Right ventricle myocardium superior (tissue), 1 donor: Measurements from ENCODE around the gene ZNF397. TPM values are rescaled to one million over a fixed set of nuclear protein-coding genes. Genes with fewer than 3 reads are reported as not detected.
A peak's percentile ranks its signal among the peaks of the same experiment; 100 is the strongest.

Experiments used
- ATAC-seq: fragments of 200-7000 bp; cut with Tn5 transposase; one replicate; pipeline ENCODE4 v1.9.1; 2020; ENCODE audit warnings: mild to moderate bottlenecking; ENCODE audit not compliant: poor library complexity
- DNase-seq: peaks from one replicate; pipeline ENCODE4 v3.0.0-alpha.2; 2020
- intact Hi-C: fragments of 100-400 bp; cut with DNase I; formaldehyde crosslinking; loops from one replicate; pipeline ENCODE4 v1.11.2; 2022
- total RNA-seq: library from RNA; stranded (reverse); fragmentation: NEBNext Ultra II Directional; extraction: Animal tissue kit (Norgen Biotek cat#: 25700); gene quantifications from one replicate; pipeline ENCODE4 v1.2.1, GENCODE V29; 2021
- donor health status: DM: no; HTN: yes; CAD: no; lungs with severe emphysema.

The ZNF397 gene
- total RNA-seq, 1 donor from 2014 or later = 12.7 TPM

DNA sequence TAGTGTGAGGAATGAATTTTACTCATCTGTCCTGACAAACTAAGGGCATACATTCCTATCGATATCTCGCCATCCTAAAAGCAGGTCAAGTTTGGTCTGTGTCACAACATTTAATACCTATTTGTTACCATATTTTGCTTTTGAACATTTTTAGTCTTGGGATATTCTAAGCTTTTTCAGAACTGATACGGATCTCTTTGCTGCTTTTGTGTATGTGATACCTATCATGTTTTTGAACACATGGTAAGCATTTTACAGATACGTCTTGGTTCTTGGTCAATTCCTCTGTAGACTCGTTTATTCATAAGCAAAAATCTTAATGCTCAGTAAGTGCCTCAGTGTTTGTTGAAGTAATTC, 592 bp downstream of the ZNF397 start:
- DNase-seq = no peak
- ATAC-seq = no peak
- intact Hi-C loops = no loop called here

DNA sequence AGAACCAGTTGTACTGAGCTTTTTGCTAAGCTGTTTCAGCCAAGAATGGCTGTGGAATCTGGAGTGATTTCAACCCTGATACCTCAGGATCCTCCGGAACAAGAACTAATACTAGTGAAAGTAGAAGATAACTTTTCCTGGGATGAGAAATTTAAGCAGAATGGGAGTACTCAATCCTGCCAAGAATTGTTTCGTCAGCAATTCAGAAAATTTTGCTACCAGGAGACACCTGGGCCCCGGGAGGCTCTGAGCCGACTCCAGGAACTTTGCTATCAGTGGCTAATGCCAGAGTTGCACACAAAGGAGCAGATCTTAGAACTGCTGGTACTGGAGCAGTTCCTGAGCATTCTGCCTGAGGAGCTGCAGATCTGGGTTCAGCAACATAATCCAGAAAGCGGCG, 1.6 kb downstream of the ZNF397 start:
- ATAC-seq (no peak), DNase-seq (no peak)
- intact Hi-C loops = no loop called here

DNA sequence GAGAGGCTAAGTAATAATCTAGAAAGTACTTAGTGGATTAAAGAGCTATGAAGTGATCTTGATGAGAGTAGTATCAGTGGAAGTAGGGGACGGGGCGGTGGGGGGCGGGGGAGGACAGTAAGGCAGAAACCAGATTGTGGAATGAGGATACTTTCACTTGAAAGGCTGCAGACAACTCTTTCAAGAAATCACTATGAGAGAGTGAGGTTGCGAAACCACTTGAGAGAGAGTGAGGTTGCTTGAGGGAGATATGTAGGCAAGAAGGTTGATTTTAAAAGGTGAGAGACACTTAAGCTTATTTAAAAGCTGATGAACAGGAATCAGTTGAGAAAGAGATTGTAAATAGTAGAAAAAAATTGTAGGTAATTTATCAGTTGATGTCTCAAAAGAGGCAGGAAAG, 3.8 kb downstream of the ZNF397 start:
- intact Hi-C loops = no loop called here
- ATAC-seq (no peak), DNase-seq (no peak)

GRCh38 chr18:35245719-35246317, 5.0 kb downstream of the ZNF397 start:
- ATAC-seq (no peak), DNase-seq (no peak)
- intact Hi-C loops = no loop called here

GRCh38 chr18:35246831-35247230, 6.0 kb downstream of the ZNF397 start:
- no peak for ATAC-seq
- intact Hi-C loops = no loop called here
- DNase-seq = no peak

- intact Hi-C loops = no loop called here
- DNase-seq (no peak), ATAC-seq (no peak)
Observed at GRCh38 chr18:35247412-35248249, 6.8 kb downstream of the ZNF397 start.

DNA sequence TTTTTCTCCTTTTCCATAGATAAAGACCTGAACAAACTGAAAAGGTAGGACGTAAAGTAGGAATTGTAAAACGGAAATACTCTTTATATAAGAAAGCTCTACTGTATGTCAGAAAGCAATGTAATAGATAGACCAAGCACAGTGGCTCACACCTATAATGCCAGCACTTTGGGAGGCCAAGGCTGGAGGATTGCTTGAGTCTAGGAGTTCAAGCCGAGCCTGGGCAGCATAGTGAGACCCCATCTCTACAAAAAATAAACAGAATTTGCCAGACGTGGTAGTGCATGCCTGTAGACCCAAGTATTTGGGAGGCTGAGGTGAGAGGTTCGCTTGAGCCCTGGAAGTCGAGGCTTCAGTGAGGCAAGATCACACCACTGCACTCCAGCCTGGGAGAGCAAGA, 7.6 kb downstream of the ZNF397 start:
- intact Hi-C loops = no loop called here
- DNase-seq = no peak
- ATAC-seq = no peak

DNA sequence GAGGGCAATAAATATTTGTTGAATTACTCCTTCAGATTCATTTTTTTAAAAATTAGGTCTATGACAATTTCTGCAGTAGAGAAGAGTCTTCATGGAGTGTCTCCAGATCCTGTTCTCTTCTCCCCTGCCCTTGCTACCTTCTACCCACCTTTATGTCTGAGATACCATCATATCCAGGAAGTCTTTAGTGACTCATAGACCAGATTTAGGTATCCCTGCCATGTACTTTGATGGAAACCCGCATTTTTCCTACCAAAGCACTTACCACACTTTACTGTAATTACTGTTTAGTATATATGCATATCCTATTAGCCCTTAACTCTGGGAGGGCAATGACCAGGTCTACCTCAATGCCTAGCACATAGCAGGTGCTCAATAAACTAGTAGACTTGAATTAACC, 11.6 kb downstream of the ZNF397 start:
- no peak for DNase-seq
- intact Hi-C loops = no loop called here
- ATAC-seq = no peak

GRCh38 chr18:35253655-35254287, 12.9 kb downstream of the ZNF397 start:
- intact Hi-C loops = no loop called here
- ATAC-seq (no peak), DNase-seq (no peak)

DNA sequence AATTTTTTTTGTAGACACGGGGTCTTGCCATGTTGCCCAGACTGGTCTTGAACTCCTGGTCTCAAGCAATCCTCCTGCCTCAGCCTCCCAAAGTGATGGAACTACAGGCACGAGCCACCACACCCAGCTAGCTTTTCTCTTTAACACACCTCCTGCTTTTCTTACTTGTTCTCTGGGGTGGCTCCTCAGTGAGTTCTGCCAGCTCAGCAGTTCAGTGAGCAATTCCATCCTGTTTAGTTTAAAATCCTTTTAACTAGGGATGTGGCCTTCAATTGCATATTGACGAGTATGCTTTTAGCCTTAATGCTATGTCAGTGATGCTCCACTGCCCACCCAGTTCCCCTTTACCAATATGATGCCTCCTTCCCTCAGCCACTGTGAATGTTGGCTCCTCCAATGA, 16.1 kb downstream of the ZNF397 start:
- intact Hi-C loops = no loop called here
- DNase-seq = no peak

DNA sequence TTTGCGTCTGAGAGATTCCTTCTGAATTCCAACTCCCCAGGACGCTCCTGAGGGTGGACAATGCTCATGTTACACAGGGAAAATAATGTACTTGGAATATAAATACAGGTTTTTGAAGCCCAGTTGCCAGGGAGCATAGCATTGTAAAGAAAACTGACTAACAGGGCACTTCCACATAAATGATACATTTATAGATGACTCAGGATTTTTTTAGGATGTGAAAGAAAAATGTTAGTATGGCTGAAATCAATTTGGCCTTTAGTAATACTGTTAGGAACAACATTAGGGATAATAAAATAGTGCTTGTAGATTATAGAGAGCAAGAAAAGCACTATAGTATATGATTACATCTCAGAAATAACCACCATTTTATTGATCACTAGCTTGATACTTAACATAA, 23.6 kb downstream of the ZNF397 start:
- ATAC-seq (no peak), DNase-seq (no peak)
- intact Hi-C loops = no loop called here

More for the DNA sequence above, 16.1 kb downstream of the ZNF397 start:
- no peak for ATAC-seq

DNA sequence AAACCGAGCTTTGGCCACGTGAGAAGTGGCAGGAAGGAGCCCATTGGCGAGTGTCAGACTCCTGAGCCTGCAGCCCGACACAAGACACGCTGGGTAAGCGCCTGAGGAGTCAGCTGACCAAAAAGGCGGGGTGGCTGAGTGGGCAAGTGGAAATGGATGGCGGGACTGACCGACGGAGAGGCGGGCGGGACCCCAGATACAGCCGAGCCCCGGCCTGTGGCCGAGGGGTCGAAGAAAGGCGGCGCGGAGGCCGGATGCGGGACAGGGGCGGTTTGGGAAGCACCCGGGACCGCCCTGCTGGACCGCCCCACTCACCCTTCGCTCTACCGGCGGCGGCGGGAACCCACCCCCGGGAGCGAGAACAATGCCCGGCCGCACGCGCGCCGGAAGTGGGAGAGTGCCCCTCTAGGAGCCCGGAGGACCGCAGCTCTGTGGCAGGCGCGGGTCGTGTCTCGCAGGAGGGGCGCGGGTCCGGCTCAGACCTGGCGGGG, 26.4 kb downstream of the ZNF397 start:
- DNase-seq (peak; percentile 89), ATAC-seq (peak; percentile 99)
- intact Hi-C loops = no loop called here

DNA sequence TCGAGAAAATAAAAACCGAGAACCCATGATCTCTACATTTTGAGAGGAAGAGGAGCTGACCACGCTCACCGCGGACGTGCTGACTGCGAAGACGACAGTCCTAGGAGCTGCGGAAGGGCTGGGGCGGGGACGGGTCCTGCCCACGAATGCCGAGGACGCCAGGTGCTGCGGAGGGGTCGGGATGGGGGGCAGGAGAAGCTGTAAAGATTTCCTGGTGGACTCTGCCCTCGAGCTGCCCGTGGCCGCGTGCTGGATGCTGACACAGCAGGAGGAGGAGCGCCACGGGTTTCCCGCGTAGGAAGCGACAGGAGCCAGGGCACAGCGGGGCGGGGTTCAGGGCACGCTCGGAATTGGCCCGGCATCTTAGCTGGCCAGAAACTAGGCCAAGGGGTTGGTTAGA, 27.0 kb downstream of the ZNF397 start:
- DNase-seq = peak; percentile 61
- intact Hi-C loops = no loop called here

DNA sequence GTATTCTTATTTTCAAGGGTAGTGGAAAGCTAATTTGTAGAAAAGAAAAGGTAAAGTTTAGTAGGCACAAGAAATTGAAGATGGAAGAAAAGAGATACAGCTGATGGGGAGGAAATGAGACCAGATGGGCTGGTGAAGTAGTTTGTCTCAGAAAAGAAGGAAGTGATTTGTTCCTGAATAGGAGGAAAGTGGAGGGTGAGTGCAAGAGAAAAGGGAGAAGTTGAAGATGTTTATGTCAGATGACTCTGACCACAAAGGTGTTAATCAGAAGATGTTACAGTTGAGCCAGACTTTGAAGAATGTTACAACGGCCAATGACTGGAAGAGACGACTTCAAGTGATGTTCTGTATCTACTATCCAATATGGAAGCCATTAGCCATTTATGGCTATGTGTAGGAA, 28.0 kb downstream of the ZNF397 start:
- intact Hi-C loops = no loop called here
- no peak for ATAC-seq
- no peak for DNase-seq

More for the DNA sequence above, 27.0 kb downstream of the ZNF397 start:
- ATAC-seq = peak; percentile 36

- intact Hi-C loops = no loop called here
- no peak for DNase-seq
- ATAC-seq = no peak
Observed at GRCh38 chr18:35271656-35272055, 30.8 kb downstream of the ZNF397 start.

GRCh38 chr18:35276267-35276666, 35.4 kb downstream of the ZNF397 start:
- DNase-seq = no peak
- intact Hi-C loops = no loop called here
- no peak for ATAC-seq

DNA sequence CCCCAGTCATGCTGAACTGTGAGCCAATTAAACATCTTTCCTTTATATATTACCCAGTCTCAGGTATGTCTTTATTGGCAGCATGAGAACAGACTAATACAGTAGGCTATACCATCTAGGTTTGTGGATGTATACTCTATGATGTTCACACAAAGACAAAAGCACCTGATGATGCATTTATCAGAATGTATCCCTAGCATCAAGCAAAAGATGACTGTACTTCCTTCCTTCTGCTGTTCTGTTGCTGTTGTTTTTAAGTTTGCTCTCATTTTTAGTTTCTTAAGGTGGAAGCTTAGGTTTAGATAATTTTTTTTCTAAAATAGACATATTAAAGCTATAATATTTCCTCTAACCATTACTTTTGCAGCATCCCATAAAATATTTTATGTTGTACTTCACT, 36.8 kb downstream of the ZNF397 start:
- ATAC-seq = no peak
- intact Hi-C loops = no loop called here

GRCh38 chr18:35278085-35278484, 37.3 kb downstream of the ZNF397 start:
- ATAC-seq (no peak), DNase-seq (no peak)
- intact Hi-C loops = no loop called here

More for the DNA sequence above, 36.8 kb downstream of the ZNF397 start:
- DNase-seq = no peak

GRCh38 chr18:35278969-35279368, 38.1 kb downstream of the ZNF397 start:
- DNase-seq (no peak), ATAC-seq (no peak)
- intact Hi-C loops = no loop called here

- no peak for ATAC-seq
- no peak for DNase-seq
- intact Hi-C loops = no loop called here
Observed at GRCh38 chr18:35282353-35282752, 41.5 kb downstream of the ZNF397 start.
